Hindlimb muscle (tissue), 1 donor: Measurements from ENCODE around the gene HOXB13. TPM values are rescaled to one million over a fixed set of nuclear protein-coding genes. Genes with fewer than 3 reads are reported as not detected.

Experiments used
- DNase-seq: peaks from one replicate; pipeline ENCODE4 v3.0.0-alpha.2; 2013
- polyA plus RNA-seq: library from polyadenylated mRNA; unstranded; fragments of 120-200 nt; gene quantifications from one replicate; pipeline ENCODE4 v1.2.1, GENCODE V29; 2013; ENCODE audit not compliant: insufficient read length

The HOXB13 gene
- polyA plus RNA-seq, 1 donor = not detected

DNA sequence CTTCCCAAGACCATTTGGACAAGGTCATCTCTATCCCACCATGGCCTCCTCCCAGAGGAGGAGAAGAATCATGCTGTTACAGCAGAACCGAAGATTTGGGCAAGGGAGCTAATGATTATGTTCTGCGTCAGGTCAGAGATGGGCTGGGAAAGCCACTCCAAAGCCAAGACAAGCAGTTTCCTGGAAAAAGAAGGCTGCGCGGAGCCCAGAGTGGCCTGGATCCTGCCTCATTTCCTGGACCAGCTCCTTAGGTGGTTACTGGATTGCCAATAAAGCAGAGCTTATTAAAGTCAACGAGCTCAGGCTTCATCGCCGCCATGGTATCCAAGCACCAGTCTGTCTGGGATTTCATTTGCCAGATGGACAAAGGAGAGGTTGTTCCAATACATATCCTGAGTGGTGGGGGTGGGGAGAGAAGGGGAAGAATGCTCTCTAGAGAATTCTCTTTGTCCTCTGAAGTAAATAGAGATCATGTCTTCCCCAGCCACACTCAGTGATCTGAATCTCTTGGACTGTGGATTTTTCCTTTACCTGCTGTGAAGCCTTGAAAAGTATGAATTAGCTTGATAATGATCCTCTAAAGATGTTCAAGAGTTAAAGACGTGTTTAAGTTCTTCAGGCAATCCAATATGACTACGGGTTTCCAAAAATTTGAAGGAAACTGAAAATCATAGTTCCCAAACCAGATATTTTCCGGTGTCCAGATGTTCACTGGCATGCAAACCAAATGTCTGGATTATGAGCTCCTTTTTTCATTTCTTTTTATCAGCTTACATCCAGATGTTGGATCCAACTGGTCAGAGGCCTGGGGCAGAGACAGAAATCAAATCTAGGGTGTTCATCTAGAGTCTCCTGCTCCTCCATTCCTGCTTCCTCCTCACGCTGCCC is 23.9 kb downstream of the HOXB13 start:
- DNase-seq = no peak

DNA sequence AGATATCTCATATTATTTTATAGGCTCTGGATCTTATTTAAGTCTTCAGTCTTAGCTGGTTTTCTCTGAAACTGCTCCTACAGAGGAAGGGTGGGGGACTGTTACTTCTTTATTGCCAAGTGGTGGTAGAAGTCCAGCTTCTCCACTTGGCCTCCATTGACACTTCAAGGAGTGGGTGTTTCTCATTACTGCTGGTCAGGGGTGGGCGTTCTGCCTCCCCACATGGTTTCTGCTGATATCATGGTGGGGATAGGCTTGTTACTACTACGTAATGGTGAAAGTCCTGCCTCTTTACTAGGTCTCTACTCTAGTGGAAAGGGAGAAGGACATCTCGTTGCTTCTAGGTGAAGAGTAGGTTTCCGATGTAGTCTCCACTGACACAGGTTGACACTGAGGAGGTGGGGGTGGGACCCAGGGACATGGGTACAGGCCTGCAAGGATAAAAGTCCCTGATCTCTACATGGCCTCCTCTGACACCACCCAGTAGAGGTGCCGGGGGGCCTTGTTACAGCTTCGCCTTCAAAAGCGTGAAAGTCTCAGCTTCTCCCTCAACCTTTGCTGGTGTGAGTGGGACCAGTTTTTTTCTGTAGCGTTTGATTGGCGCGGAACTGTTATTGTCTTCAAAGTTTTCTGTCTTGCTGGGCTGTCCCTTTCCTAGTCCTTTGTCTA is 26.6 kb downstream of the HOXB13 start:
- no peak for DNase-seq

DNA sequence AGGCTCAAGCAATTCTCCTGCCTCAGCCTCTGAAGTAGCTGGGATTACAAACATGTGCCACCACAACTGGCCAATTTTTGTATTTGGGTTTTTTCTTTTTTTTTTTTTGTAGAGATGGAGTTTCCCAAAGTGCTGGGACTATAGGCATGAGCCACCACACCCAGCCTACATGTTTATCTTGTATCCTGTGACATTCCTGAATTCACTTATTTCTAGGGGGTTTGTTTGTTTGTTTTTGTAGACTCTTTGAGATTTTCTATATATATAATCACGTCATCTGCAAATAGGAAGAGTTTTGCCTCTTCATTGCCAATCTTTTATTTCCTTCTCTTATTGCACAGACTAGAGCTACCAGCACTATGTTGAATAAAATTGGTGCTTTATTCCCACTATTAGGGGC is 35.4 kb downstream of the HOXB13 start:
- no peak for DNase-seq

DNA sequence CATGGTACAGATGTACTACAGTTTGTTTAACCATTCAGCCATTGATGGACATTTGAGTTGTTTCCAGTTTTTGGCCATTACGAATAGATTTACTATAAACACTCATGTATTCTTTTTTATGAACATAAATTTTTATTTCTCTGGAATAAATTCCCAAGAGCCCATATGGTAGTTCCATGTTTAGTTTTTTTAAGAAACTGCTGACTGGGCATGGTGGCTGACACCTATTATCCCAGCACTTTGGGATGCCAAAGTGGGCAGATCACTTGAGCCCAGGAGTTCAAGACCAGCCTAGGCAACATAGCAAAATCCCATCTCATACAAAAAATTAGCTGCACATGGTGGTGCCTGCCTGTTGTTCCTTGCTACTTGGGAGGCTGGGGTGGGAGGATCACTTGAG is 36.5 kb downstream of the HOXB13 start:
- no peak for DNase-seq

DNA sequence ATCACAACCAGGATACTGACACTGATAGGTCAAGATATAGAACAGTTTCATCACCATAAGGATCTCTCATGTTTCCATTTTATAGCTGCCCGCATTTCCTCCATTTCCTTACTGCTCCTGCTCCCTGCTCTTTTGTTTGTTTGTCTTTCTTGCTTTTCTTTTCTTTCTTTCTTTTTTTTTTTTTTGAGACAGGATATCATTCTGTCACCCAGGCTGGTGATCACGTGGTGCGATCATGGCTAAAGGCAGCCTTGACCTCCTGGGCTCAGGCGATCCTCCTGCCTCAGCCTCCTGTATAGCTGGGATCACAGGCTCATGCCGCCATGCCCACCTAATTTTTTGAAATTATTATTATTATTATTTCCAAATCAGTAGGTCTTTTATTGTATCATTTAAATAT is 37.9 kb downstream of the HOXB13 start:
- DNase-seq = no peak

DNA sequence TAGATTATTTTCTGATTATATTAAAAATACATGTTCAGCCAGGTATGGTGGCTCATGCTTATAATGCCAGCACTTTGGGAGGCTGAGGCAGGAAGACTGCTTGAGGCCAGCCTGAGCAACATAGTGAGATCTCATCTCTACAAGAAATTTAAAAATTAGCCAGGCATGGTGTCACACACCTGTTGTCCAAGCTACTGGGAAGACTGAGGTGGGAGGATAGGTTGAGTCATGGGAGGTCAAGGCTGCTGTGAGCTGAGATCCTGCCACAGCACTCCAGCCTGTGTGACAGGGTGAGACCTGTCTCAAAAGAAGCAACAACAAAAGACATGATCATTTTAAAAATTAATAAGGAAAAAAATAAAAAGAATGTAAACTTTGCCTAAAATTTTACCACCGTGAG is 46.9 kb downstream of the HOXB13 start:
- no peak for DNase-seq

DNA sequence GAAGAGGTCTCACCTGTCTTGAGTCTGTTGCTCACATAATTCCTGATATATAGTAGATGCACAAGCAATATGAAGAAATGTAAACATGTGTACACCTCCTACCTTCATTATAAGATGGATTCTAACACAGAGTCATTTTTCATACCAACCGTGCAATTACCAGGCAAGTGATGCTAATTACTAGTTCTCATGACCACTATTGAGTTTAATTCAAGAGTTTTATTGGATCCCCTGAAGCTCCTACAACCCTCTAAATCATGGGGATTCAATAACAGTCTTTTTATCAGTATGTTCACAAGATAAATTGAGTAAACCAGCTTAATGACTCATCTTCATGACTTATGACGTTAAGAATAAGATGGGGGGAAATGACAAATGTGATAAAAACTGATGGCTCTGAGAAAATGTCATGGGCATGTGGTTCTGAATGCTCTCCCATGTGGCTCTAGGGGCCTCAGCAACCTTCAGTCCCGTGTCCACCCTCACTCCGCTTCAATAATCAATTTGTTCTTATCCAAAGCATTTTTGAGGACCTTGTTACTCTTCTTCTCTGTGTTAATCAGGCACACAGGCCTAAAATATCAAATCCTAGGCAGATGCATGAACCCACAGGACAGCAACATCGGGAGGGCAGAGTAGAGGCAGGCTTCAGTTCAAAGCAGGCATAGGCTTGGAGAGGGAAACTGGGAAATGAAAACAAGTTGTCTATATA is 49.0 kb downstream of the HOXB13 start:
- no peak for DNase-seq

DNA sequence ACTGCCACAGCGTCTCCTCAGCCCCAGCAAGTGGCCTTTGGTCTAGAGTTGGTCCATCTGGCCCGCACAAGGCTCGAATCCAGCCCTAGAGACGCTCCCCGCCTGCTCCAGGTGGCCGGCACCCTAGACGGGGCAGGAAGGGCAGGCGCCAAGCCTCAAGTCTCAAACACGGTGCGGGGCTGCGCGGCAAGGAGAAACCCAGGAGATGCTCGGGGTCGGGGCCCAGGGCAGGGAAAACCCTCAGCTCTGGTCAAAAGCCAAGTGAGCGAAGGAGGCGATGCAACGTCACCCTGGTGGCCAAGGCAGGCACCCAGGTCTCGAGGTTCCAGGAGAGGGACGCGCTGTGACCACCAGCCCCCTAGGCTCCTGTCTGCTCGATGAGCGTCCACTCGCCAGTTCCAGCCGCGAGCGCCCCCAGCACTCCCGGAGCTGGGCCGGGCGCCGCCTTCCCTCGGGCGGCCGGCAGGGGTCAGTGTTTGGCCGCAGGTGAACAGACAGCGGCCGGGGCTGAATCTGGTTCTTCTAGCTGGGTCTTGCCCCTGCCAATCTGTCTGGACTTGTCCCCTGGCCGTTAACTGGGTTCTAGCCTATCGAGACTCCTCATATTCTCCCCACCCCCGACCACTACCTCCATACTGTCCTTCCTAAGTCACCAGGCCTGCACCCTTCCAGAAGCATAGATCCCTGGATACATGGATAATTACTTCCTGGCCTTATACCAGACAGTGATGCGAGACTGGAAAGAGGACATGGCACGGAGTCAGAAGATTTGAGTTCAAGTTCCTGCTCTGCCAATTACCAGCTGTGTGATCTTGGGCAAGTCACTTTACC is 50.2 kb downstream of the HOXB13 start:
- DNase-seq = peak; percentile 55

DNA sequence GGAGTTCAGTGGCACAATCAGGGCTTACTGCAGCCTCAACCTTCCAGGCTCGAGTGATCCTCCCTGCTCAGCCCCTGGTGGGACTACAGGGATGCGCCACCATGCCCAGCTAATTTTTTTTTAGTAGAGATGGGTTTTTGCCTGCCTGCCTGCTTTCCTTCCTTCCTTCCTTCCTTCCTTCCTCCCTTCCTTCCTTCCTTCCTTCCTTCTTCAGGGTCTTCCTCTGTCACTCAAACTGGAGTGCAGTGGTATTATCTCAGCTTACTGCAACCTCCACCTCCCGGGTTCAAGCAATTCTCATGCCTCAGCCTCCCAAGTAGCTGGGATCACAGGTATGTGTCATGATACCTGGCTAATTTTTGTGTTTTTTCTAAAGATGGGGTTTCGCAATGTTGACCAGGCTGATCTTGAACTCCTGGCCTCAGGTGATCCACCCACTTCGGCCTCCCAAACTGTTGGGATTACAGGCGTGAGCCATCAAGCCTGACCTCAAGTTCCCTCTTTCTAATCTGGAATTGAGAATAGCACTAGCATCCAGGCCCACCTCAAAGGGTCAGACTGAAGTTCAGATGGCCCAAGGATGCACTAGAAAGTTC is 51.5 kb downstream of the HOXB13 start:
- DNase-seq = no peak

Other genes with a start within 250 kb of the HOXB13 start
- gene HOXB1, start 197.7 kb downstream of the HOXB13 start, polyA plus RNA-seq = not detected
- 11.3 TPM for gene HOXB2, start 183.6 kb downstream of the HOXB13 start, polyA plus RNA-seq
- 1.0 TPM for gene HOXB4, start 150.4 kb downstream of the HOXB13 start, polyA plus RNA-seq
- gene HOXB3, start 138.5 kb downstream of the HOXB13 start, polyA plus RNA-seq = 9.1 TPM
- 0.48 TPM for gene HOXB5, start 135.0 kb downstream of the HOXB13 start, polyA plus RNA-seq
- gene HOXB6, start 123.8 kb downstream of the HOXB13 start, polyA plus RNA-seq = 1.8 TPM
- 3.0 TPM for gene HOXB7, start 117.7 kb downstream of the HOXB13 start, polyA plus RNA-seq
- gene HOXB8, start 113.5 kb downstream of the HOXB13 start, polyA plus RNA-seq = 0.49 TPM
- gene HOXB9, start 102.4 kb downstream of the HOXB13 start, polyA plus RNA-seq = 0.43 TPM
- gene PRAC1, start 6.2 kb downstream of the HOXB13 start, polyA plus RNA-seq = not detected
- not detected for gene PRAC2, start 5.6 kb downstream of the HOXB13 start, polyA plus RNA-seq
- not detected for gene TTLL6, start 88.5 kb upstream of the HOXB13 start, polyA plus RNA-seq
- gene CALCOCO2, start 102.3 kb upstream of the HOXB13 start, polyA plus RNA-seq = 39.3 TPM
- 116 TPM for gene ATP5MC1, start 164.0 kb upstream of the HOXB13 start, polyA plus RNA-seq
- gene UBE2Z, start 179.7 kb upstream of the HOXB13 start, polyA plus RNA-seq = 54.1 TPM
- gene SNF8, start 216.1 kb upstream of the HOXB13 start, polyA plus RNA-seq = 63.6 TPM
- gene GIP, start 239.8 kb upstream of the HOXB13 start, polyA plus RNA-seq = not detected